HEK293 (cell line): ENCODE results near the gene SLK.

Source experiments
- BCL11A ChIP-seq: fragments of 450-650 bp; formaldehyde crosslinking; IDR thresholded peaks from 2 replicates; pipeline ENCODE4 v1.5.1; 2016; ENCODE audit warnings: low read depth, missing biosample characterization, missing genetic modification characterization
- CTCF ChIP-seq: fragments of 450-650 bp; formaldehyde crosslinking; IDR thresholded peaks from 2 replicates; pipeline ENCODE4 v1.5.1; 2016; ENCODE audit warnings: missing biosample characterization, missing genetic modification characterization
- ZBTB17 ChIP-seq: fragments of 450-650 bp; formaldehyde crosslinking; IDR thresholded peaks from 2 replicates; pipeline ENCODE4 v1.5.1; 2016; ENCODE audit warnings: missing biosample characterization, missing genetic modification characterization
- ZBTB20 ChIP-seq: fragments of 450-650 bp; formaldehyde crosslinking; IDR thresholded peaks from 2 replicates; pipeline ENCODE4 v1.5.1; 2016; ENCODE audit warnings: missing biosample characterization, missing genetic modification characterization
- ZNF184 ChIP-seq: fragments of 450-650 bp; IDR thresholded peaks from 2 replicates; pipeline ENCODE4 v1.5.1; 2018; ENCODE audit warnings: missing biosample characterization, mild to moderate bottlenecking, missing genetic modification characterization
- ZNF692 ChIP-seq: fragments of 450-650 bp; formaldehyde crosslinking; IDR thresholded peaks from 2 replicates; pipeline ENCODE4 v1.5.1; 2016; ENCODE audit warnings: missing biosample characterization, missing genetic modification characterization

GRCh38 chr10:103921248-103921647, 45.7 kb upstream of the SLK start:
- no peak for TF ChIP-seq ZNF692
- no peak for TF ChIP-seq CTCF (tag by site-specific recombination)
- no peak for TF ChIP-seq ZBTB17 (tag by site-specific recombination)
- TF ChIP-seq BCL11A (tag by site-specific recombination) = no peak
- TF ChIP-seq ZNF184 (tag by site-specific recombination) = no peak
- no peak for TF ChIP-seq ZBTB20 (tag by site-specific recombination)
